Calu3 (cell line): ENCODE results near the gene PDX1. TPM values are rescaled to one million over a fixed set of nuclear protein-coding genes. Genes with fewer than 3 reads are reported as not detected.

ENCODE experiments used
- BruUV-seq: library from RNA; stranded (reverse); fragments of 400-500 nt; replicated peaks from 2 replicates; lab custom pipeline; 2021; lab: Mats Ljungman, UMichigan
- CTCF ChIA-PET: fragments of 300-600 bp; sonication (Branson Sonifier 250); formaldehyde crosslinking; loops from one replicate; lab custom pipeline; 2022; ENCODE audit warnings: antibody characterized with exemption; lab: Charles Lee
- DNase-seq: peaks from one replicate; pipeline ENCODE4 v3.0.0; 2022
- H3K27ac Mint-ChIP-seq: one replicate; pipeline ENCODE4 v1.8.0; 2022; ENCODE audit warnings: mixed read lengths; ENCODE audit not compliant: unreplicated experiment
- H3K27me3 Mint-ChIP-seq: one replicate; pipeline ENCODE4 v1.8.0; 2022; ENCODE audit warnings: mixed read lengths; ENCODE audit not compliant: unreplicated experiment
- H3K36me3 Mint-ChIP-seq: one replicate; pipeline ENCODE4 v1.8.0; 2022; ENCODE audit warnings: mild to moderate bottlenecking, moderate library complexity, mixed read lengths; ENCODE audit not compliant: insufficient read depth, unreplicated experiment
- H3K4me1 Mint-ChIP-seq: one replicate; pipeline ENCODE4 v1.8.0; 2022; ENCODE audit warnings: mild to moderate bottlenecking, low read depth, mixed read lengths; ENCODE audit not compliant: unreplicated experiment
- H3K4me3 Mint-ChIP-seq: one replicate; pipeline ENCODE4 v1.8.0; 2022; ENCODE audit warnings: mild to moderate bottlenecking, low read depth, moderate library complexity, mixed read lengths; ENCODE audit not compliant: unreplicated experiment
- H3K9me3 Mint-ChIP-seq: one replicate; pipeline ENCODE4 v1.8.0; 2022; ENCODE audit warnings: low read depth, mixed read lengths; ENCODE audit not compliant: unreplicated experiment
- CTCF ChIP-seq: fragments of 200-600 bp; IDR thresholded peaks from one replicate; pipeline ENCODE4 v1.8.0; 2022; ENCODE audit warnings: antibody characterized with exemption; ENCODE audit not compliant: unreplicated experiment
- intact Hi-C: fragments of 100-400 bp; cut with micrococcal nuclease; formaldehyde crosslinking; loops from one replicate; pipeline ENCODE4 v1.10.0; 2022; ENCODE audit not compliant: unreplicated experiment
- total RNA-seq: library from RNA; stranded (reverse); gene quantifications from 2 replicates; pipeline ENCODE4 v1.2.3, GENCODE V29; 2022

PDX1 gene
- total RNA-seq, 1 experiment from 2014 or later: 1.8 TPM

DNA sequence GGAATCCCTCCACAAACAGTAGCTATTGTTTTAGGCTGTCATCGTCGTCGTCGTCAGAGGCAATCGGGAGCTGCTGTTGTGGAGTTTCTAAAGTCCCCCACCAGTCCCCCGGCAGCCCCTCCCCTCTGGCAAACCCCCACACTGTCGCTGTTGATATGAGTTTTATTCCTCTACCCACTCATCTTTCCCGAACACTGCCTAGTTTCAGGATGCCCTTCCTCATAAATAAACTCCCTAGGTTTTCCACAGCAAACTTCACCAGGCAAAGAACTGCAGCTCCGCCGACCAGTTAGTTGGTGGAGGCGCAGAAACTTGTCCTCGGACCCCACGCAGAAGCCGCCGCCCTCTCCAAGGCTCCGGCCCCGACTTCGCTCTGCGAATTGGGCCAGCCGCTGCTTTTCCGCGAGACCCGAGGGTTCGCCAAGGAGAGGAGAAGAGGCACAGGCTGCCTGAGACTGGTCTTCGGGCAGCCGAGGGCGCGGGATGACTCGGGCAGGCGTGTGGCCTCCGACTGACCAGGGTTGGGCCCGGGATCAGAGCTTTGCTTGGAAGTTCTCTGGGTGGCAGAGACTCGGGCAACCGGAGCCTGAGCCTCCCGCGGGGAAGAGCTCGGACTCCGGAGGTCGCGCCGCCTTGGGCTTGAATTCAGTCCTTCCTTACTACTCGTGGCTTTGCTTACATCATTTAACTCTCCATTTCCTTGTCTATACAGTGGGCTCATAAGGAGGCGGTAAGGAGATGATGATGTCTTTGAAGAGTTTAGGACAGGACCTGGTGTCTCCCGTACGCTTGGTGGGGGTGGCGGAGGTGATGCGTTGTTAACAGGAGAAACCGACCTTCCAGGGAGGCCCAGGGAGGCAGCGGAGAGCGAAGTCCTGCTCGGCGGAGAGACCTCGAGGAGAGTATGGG lies 7.9 kb downstream of the PDX1 start:
- no peak overlapping the region for H3K4me3 Mint-ChIP-seq
- no peak overlapping the region for H3K27ac Mint-ChIP-seq
- no peaks in the 10 kb centered on the region for H3K36me3 Mint-ChIP-seq
- BruUV-seq: no TSS peak
- no peaks in the 10 kb centered on the region for H3K9me3 Mint-ChIP-seq
- DNase-seq: no peak
- no peaks in the 10 kb centered on the region for H3K27me3 Mint-ChIP-seq
- CTCF ChIA-PET: interaction anchor here (0.6 kb wide), 1 partner anchor 56 kb away, joined by 9 read pairs; no protein-coding TSS in a partner anchor
- no peak for TF ChIP-seq CTCF
- H3K4me1 Mint-ChIP-seq: no peaks in the 10 kb centered on the region
- intact Hi-C loops: no loop called here

DNA sequence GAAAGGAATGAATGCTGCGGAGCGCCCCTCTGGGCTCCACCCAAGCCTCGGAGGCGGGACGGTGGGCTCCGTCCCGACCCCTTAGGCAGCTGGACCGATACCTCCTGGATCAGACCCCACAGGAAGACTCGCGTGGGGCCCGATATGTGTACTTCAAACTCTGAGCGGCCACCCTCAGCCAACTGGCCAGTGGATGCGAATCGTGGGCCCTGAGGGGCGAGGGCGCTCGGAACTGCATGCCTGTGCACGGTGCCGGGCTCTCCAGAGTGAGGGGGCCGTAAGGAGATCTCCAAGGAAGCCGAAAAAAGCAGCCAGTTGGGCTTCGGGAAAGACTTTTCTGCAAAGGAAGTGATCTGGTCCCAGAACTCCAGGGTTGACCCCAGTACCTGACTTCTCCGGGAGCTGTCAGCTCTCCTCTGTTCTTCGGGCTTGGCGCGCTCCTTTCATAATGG lies 8.6 kb downstream of the PDX1 start:
- no peak for DNase-seq
- Mint-ChIP-seq H3K4me3 (no peak overlapping the region), H3K27ac (no peak overlapping the region), H3K27me3 (no peaks in the 10 kb centered on the region), H3K9me3 (no peaks in the 10 kb centered on the region), H3K4me1 (no peaks in the 10 kb centered on the region), H3K36me3 (no peaks in the 10 kb centered on the region)
- no TSS peak for BruUV-seq
- TF ChIP-seq CTCF: no peak
- intact Hi-C loops: no loop called here
- CTCF ChIA-PET: no interaction called here

DNA sequence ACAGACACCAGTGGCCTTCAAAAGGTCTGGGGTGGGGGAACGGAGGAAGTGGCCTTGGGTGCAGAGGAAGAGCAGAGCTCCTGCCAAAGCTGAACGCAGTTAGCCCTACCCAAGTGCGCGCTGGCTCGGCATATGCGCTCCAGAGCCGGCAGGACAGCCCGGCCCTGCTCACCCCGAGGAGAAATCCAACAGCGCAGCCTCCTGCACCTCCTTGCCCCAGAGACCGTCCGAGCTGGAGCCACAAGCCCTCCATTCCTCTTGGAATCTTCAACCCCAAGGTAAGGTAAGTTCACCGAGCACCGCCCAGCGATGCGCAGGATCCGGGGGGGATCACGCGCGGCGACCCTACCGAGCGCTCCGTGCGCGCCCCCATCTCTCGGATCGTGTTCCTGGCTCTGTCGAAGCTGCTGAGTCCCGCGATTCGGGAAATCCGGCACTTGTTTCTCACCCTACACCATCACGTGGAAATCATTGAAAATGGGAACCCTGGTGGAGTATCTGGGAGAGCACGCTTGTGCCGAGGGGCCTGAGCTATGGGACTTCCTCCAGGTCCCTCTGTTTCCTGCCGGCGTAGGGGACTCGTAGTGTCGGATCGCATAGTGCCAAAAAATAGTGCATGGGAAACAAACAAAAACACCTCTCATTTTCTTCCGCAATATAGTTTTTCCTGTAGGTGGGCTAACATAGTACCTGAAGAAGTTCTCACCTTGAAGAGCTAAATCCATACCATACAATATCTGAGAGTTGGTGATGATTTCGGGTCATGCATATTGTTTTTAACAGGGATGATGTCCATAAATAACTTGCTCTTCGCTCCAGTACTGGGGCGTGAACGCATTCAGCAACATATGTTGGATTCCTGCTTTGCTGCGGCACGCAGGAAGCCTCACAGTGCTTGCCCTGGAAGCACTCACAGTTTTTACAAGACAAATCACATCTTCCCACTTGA lies 9.3 kb downstream of the PDX1 start:
- no peaks in the 10 kb centered on the region for H3K27me3 Mint-ChIP-seq
- CTCF ChIA-PET: no interaction called here
- no TSS peak for BruUV-seq
- no peaks in the 10 kb centered on the region for H3K9me3 Mint-ChIP-seq
- no peaks in the 10 kb centered on the region for H3K36me3 Mint-ChIP-seq
- H3K4me3 Mint-ChIP-seq: no peak overlapping the region
- TF ChIP-seq CTCF: no peak
- intact Hi-C loops: no loop called here
- no peak for DNase-seq
- H3K4me1 Mint-ChIP-seq: no peaks in the 10 kb centered on the region
- H3K27ac Mint-ChIP-seq: no peak overlapping the region

DNA sequence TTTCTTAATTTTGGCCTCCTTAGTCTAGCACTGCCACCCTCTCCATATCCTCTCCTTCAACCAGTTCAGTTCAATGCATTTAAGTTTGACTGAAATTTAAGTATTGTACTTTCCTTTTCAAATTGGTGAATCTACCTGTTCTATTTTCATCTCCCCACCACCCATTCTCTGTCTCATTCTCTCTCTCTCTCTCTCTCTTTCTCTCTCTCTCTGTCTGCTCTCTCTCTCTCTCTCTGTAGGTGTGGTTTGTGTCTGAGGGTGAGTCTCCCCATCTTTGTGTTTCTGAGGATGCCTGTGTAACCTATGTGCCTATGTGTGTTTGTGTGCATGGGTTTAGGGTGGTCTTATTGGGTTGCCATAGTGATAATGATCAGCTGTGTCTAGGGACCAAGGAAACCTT lies 10.1 kb downstream of the PDX1 start:
- H3K9me3 Mint-ChIP-seq: no peaks in the 10 kb centered on the region
- TF ChIP-seq CTCF: no peak
- H3K27ac Mint-ChIP-seq: no peak overlapping the region

More for the DNA sequence above, 10.1 kb downstream of the PDX1 start:
- no peak for DNase-seq
- no TSS peak for BruUV-seq
- intact Hi-C loops: no loop called here
- CTCF ChIA-PET: no interaction called here
- no peaks in the 10 kb centered on the region for H3K27me3 Mint-ChIP-seq
- H3K36me3 Mint-ChIP-seq: no peaks in the 10 kb centered on the region
- H3K4me3 Mint-ChIP-seq: no peak overlapping the region
- H3K4me1 Mint-ChIP-seq: no peaks in the 10 kb centered on the region
